ENCODE results near the gene IQCH. TPM values are rescaled to one million over a fixed set of nuclear protein-coding genes. Genes with fewer than 3 reads are reported as not detected.

IQCH gene
- total RNA-seq, 1 experiment from 2014 or later = 5.7 TPM

DNA sequence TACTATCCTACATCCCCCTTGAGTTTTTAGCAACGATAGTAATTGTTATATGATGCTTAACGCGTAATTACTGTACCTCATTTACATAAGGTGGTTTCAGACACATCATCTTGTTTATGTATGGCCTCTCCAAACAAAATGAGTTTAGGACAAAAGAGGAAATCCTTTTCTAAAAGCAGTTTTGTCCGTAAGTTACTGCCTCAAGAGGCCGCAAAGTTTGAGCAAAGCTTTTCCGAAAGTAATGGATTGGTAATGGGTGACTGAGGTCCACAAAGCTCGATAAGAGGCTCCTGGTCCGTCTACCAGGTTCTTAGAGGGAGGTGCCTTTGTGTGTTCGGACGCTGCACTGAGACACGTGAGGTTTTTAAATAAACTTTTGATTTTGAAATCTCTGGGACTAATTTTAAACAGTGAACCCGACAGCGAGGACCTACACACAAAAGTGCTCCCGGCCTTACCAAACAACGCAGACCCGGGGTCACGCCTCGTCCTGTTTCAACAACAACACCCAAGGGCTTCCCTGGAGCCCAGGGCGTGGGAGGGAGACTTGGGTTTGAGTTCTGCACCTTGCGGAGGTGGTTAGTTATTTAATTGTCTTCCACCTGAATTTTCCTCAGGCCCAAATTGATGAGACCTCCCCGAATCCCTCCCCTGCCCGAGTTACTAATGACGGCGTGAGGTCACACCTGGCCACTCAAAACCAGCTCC lies 265.9 kb downstream of the IQCH start:
- no peak for DNase-seq (ENCODE audit: extremely low read depth, low read depth)

DNA sequence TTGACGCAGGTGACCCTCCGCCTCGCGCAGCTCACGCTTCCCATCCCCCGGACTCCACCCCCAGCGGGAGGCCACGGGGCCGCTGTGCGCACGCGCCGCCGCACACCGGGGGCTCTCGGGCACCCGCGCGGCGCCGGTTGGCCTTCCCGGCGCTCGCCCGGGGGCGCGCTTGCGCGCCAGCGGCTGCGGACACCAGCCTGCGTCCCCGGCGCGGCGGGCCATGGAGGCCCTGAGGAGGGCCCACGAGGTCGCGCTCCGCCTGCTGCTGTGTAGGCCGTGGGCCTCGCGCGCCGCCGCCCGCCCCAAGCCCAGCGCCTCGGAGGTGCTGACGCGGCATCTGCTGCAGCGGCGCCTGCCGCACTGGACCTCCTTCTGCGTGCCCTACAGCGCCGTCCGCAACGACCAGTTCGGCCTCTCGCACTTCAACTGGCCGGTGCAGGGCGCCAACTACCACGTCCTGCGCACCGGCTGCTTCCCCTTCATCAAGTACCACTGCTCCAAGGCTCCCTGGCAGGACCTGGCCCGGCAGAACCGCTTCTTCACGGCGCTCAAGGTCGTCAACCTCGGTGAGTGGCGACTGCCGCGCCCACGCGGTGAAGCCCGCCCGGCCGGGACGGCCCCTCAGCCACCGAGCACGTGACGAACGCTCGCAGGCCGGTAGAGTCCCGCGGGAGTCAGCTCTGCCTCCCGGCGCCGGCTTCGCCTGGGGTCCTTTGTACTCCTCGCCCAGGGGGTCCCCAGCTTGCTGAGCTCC lies 266.6 kb downstream of the IQCH start, which contains the start of gene C15orf61:
TSS of gene C15orf61 (plus strand) at position 103 of the 754 bp plus-strand sequence. CDS start at position 221, 118 bp downstream.
- DNase-seq (ENCODE audit: extremely low read depth, low read depth) = peak; percentile 67

DNA sequence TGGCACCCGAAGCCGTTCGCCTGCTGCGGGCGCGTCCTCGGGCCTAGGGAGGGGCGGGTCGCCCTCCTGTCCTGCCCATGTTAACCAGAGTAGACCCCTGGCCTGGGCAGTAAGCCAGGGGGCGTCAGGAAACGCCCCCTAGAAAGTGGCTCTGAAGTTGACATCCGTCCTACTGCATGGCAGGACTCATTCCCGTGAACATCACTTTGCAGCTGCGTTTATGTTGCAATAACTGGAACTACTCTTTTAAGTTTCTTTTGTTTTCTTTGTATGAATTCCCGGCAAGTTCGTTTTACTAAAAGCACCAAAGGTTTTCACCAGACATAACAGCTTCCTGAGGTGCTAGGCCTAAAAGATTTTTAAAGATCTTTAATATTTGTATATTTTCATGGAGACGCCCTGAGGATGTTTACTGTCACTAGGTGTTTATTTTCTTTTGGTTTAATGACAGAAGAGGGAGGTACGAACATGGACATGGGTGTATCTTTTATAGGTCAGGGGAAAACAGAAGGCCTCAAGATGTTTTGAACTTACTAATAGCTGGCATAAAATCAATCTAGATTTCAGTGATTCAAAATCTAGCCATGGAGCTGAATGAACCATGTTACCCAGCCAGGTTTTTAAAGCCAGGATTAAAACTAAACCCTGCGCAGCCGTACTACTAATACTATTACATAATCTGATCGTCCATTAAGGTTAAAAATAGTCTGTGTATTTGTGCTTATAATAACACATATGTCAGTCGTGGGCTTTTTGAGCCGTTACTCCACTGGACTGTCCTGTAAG lies 267.4 kb downstream of the IQCH start:
- DNase-seq (ENCODE audit: extremely low read depth, low read depth) = no peak

DNA sequence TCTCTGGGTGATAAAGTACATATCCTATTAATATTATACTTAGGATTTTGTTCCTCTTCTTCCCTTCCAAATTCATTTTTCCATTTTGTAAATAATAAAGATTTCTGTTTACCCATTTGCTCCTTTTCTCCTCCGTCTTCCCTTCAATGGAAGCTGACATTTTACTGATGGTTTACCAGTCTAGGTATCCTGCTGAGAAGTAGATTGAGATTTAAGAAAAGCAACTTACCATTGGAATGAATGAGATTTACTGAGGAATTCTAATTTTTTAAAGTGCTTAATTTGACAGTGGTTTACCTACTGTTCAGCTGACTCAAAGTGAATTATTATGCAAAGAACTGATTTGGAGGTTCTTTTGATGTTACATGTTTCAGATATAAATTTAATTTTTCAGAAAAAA lies 268.7 kb downstream of the IQCH start:
- DNase-seq (ENCODE audit: extremely low read depth, low read depth) = no peak

DNA sequence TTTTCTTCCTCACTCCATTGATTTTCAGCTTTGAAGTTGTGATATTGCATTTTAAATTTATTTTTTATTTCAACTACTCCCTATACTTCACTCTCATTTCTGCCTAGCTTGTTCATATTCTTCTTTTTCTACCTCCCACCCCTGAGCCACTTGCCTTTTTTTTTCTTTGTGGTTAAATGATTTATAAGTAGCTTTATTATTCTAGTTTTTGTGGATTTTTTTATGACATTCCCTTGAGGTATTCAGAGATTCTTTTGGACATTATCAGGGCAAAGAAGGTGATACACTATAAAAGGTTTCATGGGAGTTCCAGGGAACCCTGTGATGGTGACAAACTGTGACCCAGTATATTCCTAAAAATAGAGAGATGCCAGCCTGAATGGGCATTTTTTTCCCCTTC lies 269.6 kb downstream of the IQCH start:
- no peak for DNase-seq (ENCODE audit: extremely low read depth, low read depth)

DNA sequence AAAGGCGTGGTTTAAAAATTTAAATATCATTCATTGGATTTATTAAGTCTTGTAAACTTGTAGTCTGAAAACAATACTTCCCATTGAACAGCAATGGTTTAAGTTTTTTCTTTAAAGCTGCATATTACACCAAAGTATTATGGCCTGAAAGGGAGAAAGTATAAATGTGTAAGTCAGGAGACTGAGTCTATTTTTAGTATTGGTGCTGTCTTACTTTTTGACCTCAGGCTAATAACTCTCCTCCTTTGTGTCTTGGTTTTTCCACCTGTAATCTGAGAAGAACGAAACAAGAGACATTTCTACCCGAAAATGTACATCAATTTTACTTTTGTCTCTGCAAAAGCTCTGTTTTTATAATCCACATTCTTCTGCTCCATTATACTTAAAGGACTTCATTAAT lies 273.9 kb downstream of the IQCH start:
- DNase-seq (ENCODE audit: extremely low read depth, low read depth) = no peak

DNA sequence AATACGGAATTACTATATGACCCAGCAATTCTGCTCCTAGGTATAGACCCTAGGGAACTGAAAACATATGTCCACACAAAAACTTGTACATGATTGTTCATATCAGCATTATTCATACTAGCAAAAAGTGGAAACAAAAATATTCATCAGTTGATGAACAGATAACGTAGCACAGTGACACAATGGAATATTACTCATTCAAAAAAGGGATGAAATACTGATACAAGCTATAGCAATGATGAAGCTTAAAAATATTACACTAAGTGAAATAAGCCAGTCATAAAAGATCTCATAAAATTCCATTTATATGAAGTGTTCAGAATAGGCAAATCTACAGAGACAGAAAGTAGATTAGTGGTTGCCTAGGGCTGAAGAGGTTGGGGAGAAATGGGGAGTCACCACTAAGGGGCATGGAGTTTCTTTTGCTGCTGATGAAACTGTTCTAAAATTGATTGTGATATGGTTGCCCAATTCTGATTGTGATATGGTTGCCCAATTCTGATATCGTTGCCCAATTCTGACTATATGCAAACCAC lies 276.9 kb downstream of the IQCH start:
- DNase-seq (ENCODE audit: extremely low read depth, low read depth) = no peak

DNA sequence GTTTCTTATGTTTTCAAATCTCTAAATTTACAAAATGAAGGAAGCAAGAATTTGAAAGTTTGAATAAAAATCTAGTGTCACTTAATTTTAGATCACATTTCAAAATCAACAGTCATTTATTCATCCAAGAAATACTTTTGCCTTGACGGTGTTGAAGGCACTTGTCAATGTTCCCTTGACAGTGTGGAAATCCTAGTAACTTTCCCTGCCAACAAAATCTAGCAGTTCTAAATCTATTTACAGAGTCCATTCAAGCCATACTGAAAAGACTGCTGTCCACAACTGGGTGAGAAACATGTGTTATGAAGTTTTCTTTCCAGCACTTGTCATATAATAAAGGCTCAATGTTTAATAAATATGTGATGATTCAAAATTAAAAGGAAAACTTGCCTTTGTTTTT lies 279.3 kb downstream of the IQCH start:
- no peak for DNase-seq (ENCODE audit: extremely low read depth, low read depth)

DNA sequence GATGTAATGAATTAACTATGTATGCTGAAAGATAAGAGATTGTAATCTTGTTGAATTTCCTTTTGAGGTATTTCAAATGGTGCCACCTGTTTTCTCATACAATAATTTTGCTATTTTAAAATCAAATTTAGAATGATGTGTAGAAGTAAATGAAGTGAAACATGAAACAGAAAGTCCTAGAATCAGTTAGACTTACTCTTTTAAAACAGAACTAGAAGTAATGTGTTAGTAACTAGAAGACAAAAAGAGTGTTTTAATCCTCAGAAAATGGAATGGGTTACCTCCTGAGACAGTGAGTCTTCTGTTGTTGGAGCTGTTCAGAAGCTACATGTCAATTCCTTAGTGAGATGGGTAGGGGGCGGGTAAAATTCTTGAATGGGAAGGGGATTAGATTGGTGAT lies 279.8 kb downstream of the IQCH start:
- DNase-seq (ENCODE audit: extremely low read depth, low read depth) = no peak

DNA sequence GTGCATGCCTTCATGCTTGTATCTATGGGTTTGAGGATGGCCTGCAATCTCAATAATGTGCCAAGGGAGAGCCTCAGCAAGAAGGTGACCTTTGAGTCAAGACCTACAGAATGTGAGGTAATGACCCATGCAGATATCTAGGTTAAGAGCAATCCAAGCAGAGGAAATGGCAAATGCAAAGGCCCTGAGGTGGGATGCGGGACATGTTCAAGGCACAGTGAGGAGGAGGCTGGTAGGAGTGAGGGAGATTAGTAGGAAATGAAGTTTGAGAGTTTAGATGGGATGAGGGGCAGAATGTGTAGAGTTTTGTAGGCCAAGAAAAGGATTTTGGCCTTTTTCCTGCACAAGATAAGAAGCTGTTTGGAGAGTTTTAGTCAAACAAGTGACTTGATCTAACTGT lies 283.2 kb downstream of the IQCH start:
- DNase-seq (ENCODE audit: extremely low read depth, low read depth) = no peak

DNA sequence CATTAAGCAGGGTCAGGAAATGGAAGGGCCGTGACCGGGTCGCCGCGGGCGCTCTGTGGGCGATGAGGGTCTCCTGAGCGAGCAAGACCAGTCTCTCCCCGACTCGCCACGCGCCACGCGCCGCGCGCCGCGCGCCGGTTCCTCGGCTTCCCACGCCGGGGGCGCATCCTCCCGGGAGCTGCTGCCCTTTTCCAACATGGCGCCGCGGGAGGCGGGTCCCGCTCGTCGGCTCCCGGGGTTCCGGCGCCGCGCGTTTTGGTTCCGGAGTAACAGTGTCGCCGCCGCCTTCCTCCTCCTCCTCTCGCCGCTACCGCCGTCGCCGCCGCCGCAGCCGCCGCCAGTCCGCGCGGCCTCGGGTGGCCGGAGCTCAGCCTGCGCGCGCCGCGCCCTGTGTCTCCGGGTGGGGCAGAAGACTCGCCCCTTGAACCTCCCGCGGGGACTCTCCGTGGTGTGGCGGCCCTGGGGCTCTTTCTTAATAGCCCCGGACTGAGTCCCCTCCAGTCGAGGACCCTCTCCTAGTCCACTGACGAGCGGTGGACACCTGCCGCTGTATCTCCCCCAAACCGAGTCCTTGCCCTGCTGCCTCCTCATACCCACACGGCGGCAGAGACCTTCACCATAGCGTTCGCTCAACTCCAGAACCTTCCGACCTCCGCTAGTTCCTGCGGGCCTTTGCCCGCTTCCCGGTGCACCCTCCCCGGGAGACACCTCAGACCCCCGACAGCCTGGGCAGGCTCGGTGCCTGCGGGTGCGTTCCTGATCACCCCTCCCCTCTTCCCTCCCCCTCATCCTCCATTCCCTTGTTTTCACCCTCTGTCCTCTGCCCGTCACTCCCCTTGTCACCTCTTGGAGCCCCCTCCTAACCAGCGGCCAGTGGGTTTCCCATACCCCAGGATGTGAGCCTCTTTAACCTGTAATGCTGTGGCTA lies 288.1 kb downstream of the IQCH start, which contains the start of gene MAP2K5:
TSS of gene MAP2K5 (plus strand) at position 284 of the 928 bp plus-strand sequence. CDS start at position 917, 633 bp downstream.
- DNase-seq (ENCODE audit: extremely low read depth, low read depth) = peak; percentile 57

DNA sequence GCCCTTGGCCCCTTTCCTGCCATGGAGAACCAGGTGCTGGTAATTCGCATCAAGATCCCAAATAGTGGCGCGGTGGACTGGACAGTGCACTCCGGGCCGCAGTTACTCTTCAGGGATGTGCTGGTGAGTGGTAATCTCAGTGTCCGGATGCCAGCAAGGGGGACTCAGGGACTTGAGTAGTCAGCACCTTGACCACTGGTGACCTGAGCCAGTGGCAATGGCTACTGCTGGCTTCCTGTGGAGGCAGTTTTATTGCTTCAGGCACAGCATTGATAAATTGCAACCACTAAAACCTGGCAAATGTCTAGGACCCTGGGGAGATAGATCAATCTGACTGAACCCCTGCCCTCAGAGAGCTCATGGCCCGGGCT lies 288.7 kb downstream of the IQCH start:
- no peak for DNase-seq (ENCODE audit: extremely low read depth, low read depth)

DNA sequence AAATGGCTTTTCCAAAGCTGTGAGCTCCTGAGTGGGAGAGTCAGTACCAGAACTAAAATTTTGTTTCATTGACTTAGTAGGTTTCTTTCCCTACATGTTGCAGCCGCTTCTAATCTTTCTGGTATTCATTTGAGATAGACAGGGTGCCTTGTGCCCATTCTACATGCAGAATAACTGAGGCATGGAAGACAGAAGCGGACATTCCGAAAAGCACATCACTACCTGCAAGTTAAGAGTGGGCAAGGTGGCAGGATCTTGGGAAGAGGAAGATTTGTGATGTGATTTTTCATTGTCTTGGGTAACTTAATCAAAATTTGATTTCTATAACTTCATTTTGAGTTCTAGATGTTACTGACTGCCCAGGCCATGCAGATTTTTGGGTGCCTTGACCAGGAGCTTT lies 289.9 kb downstream of the IQCH start:
- no peak for DNase-seq (ENCODE audit: extremely low read depth, low read depth)

DNA sequence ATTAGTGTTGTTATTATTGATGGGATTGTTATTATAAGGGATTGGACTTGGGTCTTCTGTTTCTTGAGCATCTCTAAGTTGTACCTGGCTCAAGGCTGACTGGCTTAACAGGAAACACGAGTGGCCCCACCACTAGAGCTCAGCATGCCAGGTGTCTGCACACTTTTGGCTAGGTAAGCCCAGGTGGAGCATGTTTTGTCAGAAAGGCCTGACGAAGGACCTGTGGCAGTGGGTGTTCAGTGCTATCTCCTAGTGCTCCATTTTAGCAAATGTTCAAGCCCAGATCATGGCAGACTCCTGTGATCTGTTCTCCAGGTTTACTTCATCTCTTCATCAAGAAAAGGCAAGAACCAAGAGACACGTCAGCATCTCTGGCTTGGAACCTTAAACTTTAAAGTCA lies 291.3 kb downstream of the IQCH start:
- no peak for DNase-seq (ENCODE audit: extremely low read depth, low read depth)

DNA sequence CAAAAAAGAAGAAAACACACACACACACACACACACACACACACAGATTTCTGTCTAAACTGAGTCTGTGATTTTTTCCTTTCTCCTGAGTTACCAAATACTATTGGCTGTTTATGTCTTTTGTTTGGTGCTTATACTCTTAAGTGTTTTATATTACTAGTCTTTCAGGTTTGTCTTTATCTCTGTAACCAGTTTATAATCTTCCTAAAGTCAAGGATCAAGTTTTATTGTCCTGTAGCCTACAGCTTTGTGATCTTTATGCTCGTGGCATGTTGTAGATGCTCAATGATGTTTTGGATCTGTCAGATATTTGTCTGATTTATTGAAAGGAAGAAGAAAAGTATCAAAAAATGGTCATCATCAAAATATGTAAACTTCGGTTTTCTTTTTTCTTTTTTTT lies 292.5 kb downstream of the IQCH start:
- DNase-seq (ENCODE audit: extremely low read depth, low read depth) = no peak

DNA sequence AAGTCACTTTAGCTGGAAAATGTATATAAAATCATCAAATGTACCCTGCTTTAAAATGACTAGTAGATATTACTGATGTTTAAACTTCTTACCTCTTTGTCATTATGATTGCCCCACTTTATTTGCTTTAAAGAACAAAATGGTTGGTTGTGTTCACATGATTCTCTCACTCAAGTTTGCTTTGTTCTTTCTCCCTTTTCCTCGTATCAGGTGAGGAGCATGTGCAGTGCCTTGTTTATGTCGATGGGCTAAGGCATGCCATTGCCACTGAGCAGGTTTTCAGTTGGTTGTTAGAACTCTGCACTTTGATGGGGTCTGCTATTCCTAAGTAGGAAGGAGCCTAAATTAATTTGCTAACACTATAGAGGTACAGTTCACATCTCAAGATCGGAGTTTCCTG lies 293.2 kb downstream of the IQCH start:
- DNase-seq (ENCODE audit: extremely low read depth, low read depth) = no peak

DNA sequence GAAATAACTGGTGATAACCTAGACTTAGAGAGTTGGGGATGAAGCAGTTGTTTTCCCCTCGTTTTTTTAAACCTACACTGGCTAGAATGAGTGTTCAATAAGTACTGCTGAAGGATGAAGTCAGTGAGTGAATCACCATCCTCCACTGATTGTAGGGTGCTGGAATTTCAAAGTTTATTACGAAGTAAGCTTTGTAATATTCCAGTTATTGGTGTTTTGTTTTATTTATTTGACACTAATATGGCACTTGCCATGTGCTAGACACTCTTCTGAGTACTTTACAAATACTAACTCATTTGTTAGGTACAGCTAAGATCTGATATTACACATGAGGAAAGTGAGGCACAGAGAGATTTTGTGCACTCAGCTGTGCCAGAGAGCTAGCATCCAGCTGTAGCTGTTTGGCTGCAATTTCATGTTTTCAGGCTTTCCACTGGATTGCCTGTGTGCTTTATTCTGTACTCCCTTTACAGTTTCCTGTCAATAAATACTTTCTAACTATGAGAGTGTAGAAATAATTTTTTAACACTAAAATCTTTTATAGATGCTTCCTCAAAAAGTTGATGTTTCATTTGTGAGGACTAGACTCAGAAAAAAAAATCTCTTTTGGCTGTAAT lies 293.8 kb downstream of the IQCH start:
- DNase-seq (ENCODE audit: extremely low read depth, low read depth) = no peak

DNA sequence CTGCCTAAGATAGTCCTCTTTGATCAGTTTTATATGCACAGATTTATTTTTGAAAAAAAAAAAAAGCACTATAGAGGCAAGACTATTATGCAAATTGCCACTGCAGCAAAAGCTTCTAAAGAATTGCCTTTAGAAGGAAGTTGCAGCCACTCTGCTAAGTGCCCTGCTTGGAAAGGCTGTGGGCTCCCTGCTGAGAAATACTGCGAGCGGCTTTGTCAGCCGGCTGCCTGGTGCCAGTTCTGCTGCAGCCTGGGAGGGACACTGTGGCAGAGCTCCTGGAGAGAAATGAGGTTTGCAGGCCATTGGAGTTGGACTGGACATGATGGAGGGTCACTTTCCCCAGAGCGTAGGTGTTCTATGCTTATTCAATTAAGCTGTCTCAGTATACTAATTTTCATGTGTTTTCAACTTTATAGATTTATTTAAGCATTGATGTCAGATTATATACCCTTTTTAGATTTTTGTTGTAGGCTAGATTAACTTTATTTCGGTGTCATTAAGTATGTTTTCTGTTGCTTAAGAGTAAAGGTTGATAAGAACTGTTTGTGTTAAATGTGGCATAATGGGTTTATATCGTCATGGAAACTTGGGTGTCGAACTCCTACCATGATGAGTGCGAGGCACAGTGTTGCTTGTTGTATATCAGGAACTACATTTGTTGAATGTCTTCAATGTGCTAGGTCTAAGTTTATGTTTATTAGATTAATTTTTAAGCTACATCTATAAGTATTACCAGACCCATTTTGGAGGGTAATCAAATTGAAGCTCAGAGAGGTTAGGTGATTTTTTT lies 294.5 kb downstream of the IQCH start:
- no peak for DNase-seq (ENCODE audit: extremely low read depth, low read depth)

DNA sequence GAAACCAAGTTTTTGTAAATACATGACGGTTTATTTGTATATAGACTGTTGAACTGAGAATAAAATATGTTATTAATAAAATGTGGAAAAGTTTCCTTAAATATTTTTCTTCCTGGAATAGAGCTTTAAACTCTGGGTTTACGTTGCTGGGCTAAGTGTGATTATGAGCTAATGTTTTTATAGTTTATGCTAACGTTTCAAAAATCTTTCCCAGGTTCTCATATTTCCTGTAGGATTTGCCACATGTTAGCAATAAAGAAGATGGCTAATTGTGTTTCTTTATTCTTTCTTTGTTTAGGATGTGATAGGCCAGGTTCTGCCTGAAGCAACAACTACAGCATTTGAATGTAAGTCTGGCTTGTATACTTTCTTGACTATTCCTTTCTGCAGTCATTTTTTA lies 295.1 kb downstream of the IQCH start:
- no peak for DNase-seq (ENCODE audit: extremely low read depth, low read depth)

Measured in NCI-H460 (cell line).